Stimulated activated CD4-positive, alpha-beta T cell treated with anti-CD3 and anti-CD28 coated beads, Interleukin-1b, Interleukin-23, amount 100 ng/mL, for 1 hour (primary cell): ENCODE measurements around the gene KRTAP10-10.
"Not testable (repeated sequence)": the region's sequence is repeated elsewhere in the genome, so short reads cannot be mapped to it uniquely, and the experiment has no call there.

Source experiments
- DNase-seq, 2 donors: peaks; one replicate each; pipeline ENCODE4 v3.0.0-alpha.2; 2020; ENCODE audit warnings: low read depth in 2 of 2

Gene KRTAP10-10

DNA sequence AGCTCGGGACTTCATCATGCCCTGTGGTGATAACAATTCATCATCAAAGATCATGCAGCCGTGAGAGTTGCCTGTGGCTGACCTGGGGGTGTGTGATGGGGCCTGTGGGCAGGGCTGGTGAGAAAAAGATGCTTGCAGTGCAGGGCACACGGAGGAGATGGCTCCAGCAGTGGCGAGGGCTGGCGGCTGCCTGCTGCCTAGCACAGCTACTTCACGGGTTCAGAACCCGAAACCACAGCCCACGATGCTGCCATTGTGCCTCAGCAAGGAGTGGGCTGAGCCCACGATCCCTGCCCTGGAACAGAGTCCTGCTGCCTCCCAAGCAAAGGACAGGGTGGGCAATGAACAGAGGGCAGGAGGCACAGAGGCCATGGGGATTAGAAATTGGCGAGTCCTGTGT is 10.9 kb upstream of the KRTAP10-10 start:
- no peak for DNase-seq

DNA sequence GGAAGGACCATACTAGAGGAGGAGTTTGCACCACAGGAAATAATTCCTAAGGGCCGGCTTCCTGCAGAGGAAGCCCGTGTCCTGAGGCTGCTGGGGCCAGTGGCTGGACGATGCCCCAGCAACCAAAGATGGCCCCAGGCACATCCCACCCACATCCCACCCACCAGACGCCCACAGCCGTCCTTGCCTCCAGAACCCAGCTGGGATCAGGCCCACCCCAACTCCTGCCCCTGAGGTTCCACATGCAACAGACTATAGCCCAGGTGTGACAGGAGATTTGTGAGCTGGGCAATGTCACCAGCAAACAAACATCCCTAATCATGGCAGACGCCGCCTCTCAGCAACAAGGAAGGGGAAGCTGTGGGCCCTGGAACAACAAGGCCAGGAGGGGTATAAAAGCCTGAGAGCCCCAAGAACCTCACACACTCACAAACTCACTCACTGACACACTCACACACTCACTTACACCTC is 10.4 kb upstream of the KRTAP10-10 start, which contains the start of gene KRTAP10-9:
Gene KRTAP10-9, plus strand, starts transcription at position 421 of the 471 bp plus-strand sequence. CDS start 79 bp downstream, outside the sequence.
- no peak for DNase-seq

DNA sequence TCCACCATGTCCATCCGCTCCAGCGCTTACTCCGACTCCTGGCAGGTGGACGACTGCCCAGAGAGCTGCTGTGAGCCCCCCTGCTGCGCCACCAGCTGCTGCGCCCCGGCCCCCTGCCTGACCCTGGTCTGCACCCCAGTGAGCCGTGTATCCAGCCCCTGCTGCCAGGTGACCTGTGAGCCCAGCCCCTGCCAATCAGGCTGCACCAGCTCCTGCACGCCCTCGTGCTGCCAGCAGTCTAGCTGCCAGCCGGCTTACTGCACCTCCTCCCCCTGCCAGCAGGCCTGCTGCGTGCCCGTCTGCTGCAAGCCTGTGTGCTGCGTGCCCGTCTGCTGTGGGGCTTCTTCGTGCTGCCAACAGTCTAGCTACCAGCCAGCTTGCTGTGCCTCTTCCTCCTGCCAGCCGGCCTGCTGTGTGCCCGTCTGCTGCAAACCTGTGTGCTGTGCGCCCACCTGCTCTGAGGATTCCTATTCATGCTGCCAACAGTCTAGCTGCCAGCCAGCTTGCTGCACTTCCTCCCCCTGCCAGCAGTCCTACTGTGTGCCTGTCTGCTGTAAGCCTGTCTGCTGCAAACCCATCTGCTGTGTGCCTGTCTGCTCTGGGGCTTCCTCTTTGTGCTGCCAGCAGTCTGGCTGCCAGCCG is 9.9 kb upstream of the KRTAP10-10 start:
- not testable (repeated sequence) for DNase-seq

DNA sequence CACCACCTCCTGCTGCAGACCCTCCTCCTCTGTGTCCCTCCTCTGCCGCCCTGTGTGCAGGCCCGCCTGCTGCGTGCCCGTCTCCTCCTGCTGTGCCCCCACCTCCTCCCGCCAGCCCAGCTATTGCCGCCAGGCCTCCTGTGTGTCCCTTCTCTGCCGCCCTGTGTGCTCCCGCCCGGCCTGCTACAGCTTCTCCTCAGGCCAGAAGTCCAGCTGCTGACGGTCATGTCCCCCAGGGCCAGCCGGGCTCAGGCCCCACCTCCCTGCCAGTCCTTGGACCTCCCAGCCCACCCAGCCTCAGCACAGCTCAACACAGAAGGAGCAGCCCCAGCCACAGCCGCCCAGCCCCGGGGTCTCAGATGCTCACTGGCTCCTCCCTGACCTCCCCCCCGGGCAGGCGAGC is 9.3 kb upstream of the KRTAP10-10 start:
- not testable (repeated sequence) for DNase-seq

DNA sequence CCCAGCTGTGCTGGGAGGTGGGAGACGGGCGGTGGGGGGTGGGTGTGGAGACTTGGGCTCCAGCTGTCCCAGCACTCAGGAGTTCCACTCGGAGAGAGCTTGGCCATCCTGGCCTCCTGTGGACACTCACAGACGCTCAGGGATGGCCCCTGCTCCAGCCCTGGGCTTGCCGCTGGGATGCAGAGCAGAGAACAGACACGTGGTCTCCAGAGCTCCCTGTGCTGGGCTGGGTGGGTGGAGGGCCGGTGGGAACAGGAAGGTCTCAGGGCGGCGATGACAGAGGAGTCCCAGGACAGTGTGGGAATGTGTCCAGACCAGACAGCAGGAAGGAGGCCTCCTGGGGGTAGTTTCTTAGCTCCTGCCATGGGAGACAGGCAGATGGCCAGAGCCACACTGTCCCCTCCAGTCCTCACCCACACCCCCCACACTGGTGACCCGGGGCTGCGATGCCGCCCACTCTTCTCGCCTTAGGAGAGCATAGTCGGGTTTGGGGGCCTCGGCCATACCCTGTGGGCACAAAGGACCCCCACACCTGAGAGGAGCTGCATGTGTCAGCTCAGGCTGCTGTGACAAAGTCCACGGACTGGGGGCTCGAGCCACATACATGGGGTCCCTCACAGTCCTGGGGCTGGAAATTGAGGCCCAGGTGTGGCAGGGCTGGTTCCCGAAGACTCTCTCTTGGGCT is 8.3 kb upstream of the KRTAP10-10 start:
- no peak for DNase-seq

DNA sequence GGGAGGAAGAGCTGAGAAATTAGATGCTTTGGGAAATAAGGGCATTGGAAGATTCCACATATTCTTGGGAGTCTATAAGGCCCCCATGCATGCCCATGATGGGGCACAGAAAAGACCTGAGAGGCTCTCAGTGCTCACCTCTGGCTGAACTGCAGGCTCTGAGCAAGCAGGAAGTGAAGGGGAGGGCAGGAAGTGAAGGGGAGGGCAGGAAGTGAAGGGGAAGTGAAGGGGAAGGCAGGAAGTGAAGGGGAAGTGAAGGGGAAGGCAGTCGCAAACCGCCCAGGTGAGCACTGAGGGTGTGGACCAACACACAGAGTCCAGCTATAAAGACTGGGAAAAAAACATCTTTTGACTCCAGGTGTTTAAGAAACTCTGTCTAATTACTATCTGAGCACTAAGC is 6.7 kb upstream of the KRTAP10-10 start:
- no peak for DNase-seq

DNA sequence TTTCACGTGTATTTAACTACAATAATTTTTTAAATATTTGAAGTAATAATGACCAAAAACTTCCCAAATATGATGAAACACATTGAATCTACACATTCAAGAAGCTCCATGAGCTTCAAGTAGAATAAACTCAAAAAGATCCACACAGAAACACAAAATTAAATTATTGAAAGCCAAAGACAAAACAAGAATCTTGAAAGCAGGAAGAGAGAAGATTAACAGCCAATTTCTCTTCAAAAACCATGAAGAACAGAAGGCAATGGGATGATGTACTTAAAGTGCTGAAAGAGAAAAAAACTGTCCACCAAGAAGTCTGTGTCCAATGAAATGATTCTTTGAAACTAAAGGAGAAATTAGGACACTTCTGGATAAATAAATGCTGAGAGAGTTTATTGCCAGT is 5.1 kb upstream of the KRTAP10-10 start:
- DNase-seq, result no peak

DNA sequence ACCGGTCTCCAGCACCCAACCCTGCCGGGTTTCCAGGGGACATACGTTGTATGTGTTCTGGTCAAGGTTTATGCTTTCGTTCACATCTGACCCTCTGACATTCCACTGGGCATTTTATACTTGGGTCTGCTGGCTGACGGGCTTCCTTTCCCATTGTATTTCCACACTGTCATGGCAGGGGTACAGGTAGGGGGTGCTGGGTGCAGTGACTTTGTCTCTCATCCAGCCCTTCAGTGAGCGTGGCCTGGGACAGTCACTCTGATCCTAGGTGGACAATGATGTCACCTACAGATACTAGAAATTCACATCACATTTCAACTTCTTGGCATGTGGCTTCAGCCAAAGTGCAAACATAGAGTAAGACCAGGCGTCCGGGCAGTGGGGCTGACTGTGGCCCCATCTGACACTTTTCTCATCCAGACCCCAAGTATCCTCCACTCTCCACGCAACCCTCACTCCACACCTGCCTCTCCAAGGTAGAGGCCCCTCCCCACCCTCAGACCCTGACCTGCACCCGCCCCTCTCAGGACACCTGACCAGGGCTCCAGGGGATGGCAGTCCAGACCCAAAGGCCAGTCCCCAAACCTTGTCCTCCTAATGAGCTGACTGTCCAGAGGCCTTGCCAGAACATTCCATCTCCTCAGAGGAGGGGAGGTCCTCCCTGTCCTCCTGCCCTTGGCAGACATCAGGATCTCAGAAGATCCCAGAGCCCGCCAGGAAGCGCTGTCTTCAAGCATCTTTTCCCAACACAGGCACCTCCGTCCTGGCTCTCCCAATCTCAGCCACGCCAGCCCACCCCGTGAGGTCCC is 743 bp upstream of the KRTAP10-10 start:
- no peak for DNase-seq

DNA sequence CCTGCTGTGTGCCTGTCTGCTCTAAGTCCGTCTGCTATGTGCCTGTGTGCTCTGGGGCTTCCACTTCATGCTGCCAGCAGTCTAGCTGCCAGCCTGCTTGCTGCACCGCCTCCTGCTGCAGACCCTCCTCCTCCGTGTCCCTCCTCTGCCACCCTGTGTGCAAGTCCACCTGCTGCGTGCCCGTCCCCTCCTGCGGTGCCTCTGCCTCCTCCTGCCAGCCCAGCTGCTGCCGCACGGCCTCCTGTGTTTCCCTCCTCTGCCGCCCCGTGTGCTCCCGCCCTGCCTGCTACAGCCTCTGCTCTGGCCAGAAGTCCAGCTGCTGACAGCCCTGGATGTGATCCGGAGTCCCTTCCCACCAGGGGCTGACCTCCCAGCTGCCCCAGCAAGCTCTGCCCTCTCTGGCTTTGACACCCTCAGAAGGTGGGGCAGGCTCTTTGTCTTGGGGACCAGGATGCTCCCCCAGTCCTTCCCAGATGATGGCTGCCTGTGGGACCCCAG is 744 bp downstream of the KRTAP10-10 start:
- DNase-seq, result not testable (repeated sequence)

DNA sequence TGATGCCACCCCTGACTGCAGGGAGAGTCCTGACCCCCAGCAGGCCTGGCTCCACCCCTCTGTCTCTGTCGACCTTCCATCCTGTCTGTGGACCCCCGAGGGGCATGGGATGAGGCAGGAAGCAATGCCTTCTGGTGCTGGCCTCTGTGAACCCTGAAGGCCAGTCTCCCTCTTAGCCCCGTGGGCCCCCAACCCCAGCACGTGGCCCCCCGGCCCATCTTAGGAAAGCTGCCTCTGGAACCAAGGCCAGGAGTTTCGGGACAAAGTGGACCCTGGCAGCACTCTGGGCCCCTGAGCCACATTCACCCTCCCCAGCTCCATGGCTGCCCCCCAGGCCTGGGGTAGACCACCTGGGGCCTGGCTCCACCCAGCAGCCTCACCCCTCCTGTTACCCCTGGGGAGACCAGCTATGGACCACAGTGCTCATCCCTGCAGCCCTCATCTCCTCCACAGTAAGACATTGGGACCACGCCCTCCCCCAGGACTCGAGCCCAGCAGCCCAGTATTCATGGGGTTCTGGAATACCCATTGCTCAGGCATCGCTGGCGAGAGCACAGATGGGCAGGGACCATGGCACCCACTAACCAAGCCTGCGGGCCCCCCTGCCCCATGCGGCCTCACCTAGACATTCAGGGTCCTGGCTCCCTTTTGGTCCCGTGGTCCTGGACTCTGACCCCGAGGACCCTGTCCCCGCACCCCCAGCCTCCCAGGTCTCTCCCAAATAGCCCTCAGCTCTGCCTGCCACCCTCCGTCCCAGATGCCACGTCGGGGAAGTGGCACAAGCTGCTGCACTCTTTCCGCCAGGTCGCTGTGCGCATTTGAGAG is 1.6 kb downstream of the KRTAP10-10 start:
- DNase-seq, result not testable (repeated sequence)

DNA sequence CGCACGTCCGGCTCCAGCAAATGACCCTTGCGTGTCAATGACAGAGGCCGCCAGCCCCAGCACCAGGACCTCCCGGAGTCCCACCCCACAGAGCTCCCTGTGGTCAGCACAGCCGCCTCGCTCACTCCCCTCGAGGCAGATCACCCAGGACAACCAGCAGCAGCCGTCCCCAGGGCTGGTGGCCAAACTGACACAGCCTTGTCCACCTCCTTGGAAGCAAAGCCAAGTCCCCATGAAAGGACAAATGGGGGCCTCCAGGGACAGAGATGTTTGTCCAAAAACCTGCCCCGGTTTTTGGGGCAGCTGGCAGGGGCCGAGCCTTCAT is 2.1 kb downstream of the KRTAP10-10 start:
- no peak for DNase-seq

DNA sequence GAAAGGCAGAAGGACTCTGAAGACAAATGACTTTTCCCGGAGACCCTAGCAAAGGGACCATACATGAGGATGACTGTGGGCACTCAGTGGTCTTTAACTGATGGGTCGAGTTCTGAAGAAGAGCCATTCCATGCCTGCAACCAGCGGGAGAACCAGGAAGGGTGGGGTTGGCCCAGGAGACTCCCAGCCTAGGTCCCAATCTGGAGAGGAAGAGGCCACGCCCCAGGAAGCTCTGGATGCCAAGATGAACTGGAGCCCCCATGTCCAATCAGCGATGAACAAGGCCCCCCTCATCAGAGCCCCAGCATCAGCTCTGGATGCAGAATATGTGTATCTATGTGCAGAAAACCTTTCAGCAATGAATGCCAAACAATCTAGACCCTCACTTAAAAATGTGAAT is 3.6 kb downstream of the KRTAP10-10 start:
- DNase-seq, result no peak

DNA sequence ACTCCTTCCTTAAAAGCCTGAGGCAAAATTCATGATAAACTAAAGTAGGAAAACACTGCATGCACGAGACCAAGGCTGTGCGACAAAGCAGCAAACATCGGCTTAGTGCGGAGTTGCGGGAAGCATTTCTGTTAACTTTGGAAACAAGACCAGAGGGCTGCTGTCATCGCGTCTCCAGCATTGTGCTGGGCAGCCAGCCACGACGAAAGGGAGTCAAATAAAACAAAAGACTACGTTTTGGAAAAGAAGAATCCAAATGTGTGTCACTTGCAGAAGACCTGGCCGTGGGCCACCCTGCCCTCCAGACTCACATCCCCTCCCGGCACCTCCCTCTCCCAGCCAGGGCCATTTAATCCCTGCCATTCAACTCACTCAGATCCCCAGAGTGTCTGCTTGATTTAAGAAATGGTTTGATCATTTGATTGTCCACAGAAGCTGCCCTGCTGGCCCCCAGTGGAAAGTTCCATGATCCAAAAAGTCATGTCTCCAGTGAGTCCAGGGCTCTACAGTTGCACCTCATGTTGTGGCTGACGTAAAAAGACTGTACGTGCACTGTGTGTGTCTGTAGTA is 6.7 kb downstream of the KRTAP10-10 start:
- DNase-seq, result no peak

DNA sequence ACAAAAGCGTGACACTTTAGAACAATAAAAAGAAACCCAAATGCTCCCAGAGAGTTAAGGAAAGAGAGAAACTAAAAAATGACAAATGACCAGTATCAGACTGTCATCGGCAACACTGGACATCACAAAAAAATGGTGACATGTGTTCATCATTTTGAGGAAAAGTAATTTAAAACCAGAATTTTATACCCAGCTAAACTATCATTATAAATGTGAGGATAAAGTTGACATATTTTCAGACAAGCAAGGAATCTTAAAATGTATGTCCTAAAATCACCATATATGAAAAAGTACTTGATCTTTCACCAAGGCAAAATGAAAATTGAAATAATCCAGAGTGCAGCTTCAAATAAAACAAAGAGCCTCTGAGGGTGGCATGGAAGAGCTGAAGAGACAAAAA is 7.7 kb downstream of the KRTAP10-10 start:
- no peak for DNase-seq

DNA sequence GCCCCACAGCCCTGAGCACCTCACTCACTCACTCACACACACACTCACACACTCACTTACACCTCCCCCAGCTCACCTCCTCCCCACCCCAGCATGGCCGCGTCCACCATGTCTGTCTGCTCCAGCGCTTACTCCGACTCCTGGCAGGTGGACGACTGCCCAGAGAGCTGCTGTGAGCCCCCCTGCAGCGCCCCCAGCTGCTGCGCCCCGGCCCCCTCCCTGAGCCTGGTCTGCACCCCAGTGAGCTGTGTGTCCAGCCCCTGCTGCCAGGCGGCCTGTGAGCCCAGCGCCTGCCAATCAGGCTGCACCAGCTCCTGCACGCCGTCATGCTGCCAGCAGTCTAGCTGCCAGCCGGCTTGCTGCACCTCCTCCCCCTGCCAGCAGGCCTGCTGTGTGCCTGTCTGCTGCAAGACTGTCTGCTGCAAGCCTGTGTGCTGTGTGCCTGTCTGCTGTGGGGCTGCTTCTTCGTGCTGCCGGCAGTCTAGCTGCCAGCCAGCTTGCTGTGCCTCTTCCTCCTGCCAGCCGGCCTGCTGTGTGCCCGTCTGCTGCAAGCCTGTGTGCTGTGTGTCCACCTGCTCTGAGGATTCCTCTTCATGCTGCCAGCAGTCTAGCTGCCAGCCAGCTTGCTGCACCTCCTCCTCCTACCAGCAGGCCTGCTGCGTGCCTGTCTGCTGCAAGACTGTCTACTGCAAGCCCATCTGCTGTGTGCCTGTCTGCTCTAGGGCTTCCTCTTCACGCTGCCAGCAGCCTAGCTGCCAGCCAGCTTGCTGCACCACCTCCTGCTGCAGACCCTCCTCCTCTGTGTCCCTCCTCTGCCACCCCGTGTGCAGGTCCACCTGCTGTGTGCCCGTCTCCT is 9.4 kb downstream of the KRTAP10-10 start, which contains the start of gene KRTAP10-11:
Gene KRTAP10-11, plus strand, starts transcription at position 49 of the 856 bp plus-strand sequence. Its CDS starts 45 bp downstream, at position 94.
- not testable (repeated sequence) for DNase-seq

DNA sequence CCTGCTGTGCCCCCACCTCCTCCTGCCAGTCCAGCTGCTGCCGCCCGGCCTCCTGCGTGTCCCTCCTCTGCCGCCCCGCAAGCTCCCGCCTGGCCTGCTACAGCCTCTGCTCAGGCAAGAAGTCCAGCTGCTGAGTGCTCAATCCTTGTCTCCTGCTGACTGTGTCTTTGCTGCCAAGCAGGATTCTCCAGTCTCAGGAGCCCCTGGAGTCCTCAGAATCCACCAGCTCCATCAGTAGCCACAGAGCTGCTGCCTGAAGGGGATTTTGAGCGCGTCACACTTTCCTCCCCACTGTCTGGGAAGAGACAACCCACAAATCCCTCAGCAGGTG is 10.0 kb downstream of the KRTAP10-10 start:
- no peak for DNase-seq

DNA sequence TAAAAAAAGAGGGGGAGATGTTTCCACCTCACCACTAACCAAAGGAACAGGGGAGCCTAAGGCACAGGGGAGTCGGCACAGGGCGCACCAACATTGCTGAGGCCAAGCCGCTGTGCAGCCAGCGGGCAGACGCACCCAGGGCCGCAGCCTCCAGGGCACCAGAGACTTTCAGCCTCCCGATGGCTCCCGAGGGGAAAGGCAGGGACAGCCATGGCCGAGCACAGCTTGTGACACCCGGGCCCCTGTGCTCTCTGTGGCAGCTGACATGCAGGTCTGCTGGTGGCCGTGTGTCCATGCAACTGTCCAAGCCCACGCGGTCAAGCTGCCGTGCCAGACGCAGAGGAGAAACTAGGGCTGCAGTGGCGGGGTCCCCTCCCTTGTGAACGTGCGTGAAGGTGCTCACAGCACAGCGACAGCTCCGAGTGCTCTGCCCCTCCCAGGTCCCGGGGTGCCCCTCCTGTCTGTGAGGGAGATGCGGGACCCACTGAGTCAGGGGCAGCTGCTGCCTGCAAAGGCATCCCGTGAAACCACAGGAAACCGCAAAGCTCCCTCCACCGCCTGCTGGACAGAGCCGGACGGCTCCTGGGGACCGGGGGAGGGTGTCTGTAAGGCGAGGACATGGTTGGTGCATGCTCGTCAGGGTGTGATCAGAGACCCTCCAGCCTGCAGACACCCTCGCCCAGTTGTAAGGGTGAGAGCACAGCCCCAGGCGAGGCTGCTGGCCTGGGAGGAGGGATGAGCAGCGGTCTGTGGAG is 11.6 kb downstream of the KRTAP10-10 start:
- no peak for DNase-seq

DNA sequence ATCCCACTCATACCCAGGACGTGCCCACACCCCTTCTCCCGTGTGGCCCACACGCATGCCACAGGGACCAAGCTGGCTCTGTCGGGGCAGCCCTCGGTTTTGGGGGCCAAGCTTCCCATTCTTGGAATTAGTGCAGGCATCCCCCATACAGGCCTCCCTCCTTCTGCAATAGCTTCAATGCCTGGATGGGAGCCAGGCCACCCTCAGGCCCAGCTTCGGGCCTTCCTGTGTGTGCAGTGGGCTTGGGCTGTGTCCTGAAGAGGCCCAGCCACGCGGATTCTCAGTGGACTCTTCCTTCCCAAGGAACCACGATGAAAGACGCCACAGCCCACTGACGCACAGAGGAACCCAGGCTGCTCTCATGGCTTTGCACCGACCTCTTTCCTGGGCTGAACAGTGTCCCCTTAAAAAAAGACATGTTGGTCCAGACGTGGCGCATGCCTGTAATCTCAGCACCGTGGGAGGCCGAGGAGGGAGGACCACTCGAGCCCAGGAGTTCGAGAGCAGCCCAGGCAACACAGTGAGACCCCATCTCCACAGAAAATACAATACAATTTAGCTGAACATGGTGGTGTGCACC is 12.5 kb downstream of the KRTAP10-10 start:
- no peak for DNase-seq
